Caco-2 (cell line): ENCODE data around the gene NIT1. TPM values are rescaled to one million over a fixed set of nuclear protein-coding genes. Genes with fewer than 3 reads are reported as not detected.

Source experiments
- BruUV-seq: library from RNA; stranded (reverse); fragments of 400-500 nt; replicated peaks from 2 replicates; lab custom pipeline; 2021; lab: Mats Ljungman, UMichigan
- CTCF ChIA-PET: fragments of 300-600 bp; sonication (Branson Sonifier 250); formaldehyde crosslinking; loops from one replicate; lab custom pipeline; 2022; ENCODE audit warnings: antibody characterized with exemption; lab: Charles Lee
- POLR2A ChIA-PET: fragments of 300-600 bp; sonication (Branson Sonifier 250); formaldehyde crosslinking; loops from one replicate; lab custom pipeline; 2022; ENCODE audit warnings: antibody characterized with exemption; lab: Charles Lee
- DNase-seq, 2 experiments: peaks; one replicate each; pipeline versions ENCODE4 v3.0.0 to v3.0.0-alpha.2; 2020 to 2022
- H3K27me3 ChIP-seq: replicated peaks from 2 replicates; pipeline ENCODE4 v1.6.0; 2011; ENCODE audit warnings: low read length; ENCODE audit not compliant: control insufficient read depth, insufficient read depth
- H3K36me3 ChIP-seq: 2 replicates; pipeline ENCODE4 v1.5.1; 2011; ENCODE audit warnings: low read length; ENCODE audit not compliant: control insufficient read depth, insufficient read depth
- H3K4me1 ChIP-seq: fragments of 250-450 bp; sonication (Bioruptor Pico); 2 replicates; pipeline ENCODE4 v1.5.1; 2020; ENCODE audit warnings: mild to moderate bottlenecking
- H3K4me3 ChIP-seq: 2 replicates; pipeline ENCODE4 v1.5.1; 2011; ENCODE audit warnings: low read depth, mild to moderate bottlenecking, control low read depth, low read length
- H3K9me3 ChIP-seq: fragments of 250-450 bp; sonication (Bioruptor Pico); 2 replicates; pipeline ENCODE4 v1.5.1; 2020; ENCODE audit warnings: mild to moderate bottlenecking, moderate library complexity
- H3K27ac Mint-ChIP-seq: one replicate; pipeline ENCODE4 v1.8.0; 2022; ENCODE audit warnings: mixed read lengths; ENCODE audit not compliant: unreplicated experiment
- H3K27me3 Mint-ChIP-seq: one replicate; pipeline ENCODE4 v1.8.0; 2022; ENCODE audit warnings: mixed read lengths; ENCODE audit not compliant: insufficient read depth, unreplicated experiment
- H3K36me3 Mint-ChIP-seq: one replicate; pipeline ENCODE4 v1.8.0; 2022; ENCODE audit warnings: mild to moderate bottlenecking, mixed read lengths; ENCODE audit not compliant: insufficient read depth, unreplicated experiment
- H3K4me1 Mint-ChIP-seq: one replicate; pipeline ENCODE4 v1.8.0; 2022; ENCODE audit warnings: low read depth, mixed read lengths; ENCODE audit not compliant: unreplicated experiment
- H3K4me3 Mint-ChIP-seq: one replicate; pipeline ENCODE4 v1.8.0; 2022; ENCODE audit warnings: mild to moderate bottlenecking, moderate library complexity, mixed read lengths; ENCODE audit not compliant: unreplicated experiment
- H3K9me3 Mint-ChIP-seq: one replicate; pipeline ENCODE4 v1.8.0; 2022; ENCODE audit warnings: mixed read lengths; ENCODE audit not compliant: unreplicated experiment
- intact Hi-C: fragments of 100-400 bp; cut with micrococcal nuclease; formaldehyde crosslinking; loops from one replicate; pipeline ENCODE4 v1.10.0; 2022; ENCODE audit not compliant: unreplicated experiment
- total RNA-seq: library from RNA; stranded (reverse); gene quantifications from 2 replicates; pipeline ENCODE4 v1.2.3, GENCODE V29; 2022
- TF ChIP-seq, protein P1 (sequence below), 2 experiments: fragments of 200-600 bp in 1 of 2; IDR thresholded peaks; 1 replicate in 1 of 2; 2 replicates in 1 of 2; pipeline versions ENCODE4 v1.5.1 to v1.8.0; 2011 to 2022; ENCODE audit warnings: antibody characterized with exemption in 1 of 2, control low read depth in 1 of 2, inconsistent platforms in 1 of 2, low read depth in 1 of 2, low read length in 1 of 2, mild to moderate bottlenecking in 1 of 2, moderate library complexity in 1 of 2; ENCODE audit not compliant: insufficient read depth in 1 of 2, severe bottlenecking in 1 of 2, unreplicated experiment in 1 of 2

The NIT1 gene
- total RNA-seq, 1 experiment from 2014 or later = 42.1 TPM

DNA sequence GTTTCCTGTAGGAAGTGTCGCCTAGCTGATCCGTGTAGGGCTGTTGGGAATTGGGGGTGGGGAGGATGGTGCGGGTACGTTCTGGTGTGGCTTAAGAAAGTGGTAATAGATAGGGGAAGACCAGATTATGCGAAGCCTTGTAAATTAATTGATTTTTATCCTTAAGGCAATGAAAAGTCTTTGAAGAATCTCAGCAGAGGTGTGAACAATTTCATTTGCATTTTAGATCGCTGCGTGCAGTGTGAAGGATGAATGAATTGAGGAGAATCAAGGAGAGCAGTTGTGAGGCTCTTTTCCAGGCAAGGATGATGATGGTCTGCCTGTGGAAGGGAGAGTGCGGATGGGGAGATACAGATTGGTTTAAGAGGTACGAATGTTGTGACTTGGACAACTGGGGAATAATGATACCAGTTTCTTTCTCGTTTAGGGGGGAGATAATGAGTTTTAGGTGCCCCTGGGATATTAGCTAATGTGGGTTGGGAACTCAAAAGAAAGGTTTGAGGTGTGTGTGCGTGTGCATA, 15.4 kb downstream of the NIT1 start:
- Histone ChIP-seq H3K4me3 (peak overlapping the region; percentile 71), H3K36me3 (no peaks in the 10 kb centered on the region; the same call in 1 of the 2 replicates), H3K4me1 (no peaks in the 10 kb centered on the region), H3K27me3 (no peaks in the 10 kb centered on the region), H3K9me3 (no peaks in the 10 kb centered on the region)
- H3K36me3 Mint-ChIP-seq = no peaks in the 10 kb centered on the region
- no peaks in the 10 kb centered on the region for H3K9me3 Mint-ChIP-seq
- intact Hi-C loops = loop anchor here (1.0 kb wide), 1 partner anchor 20 kb away; the partner anchor contains the start of gene UFC1
- no peak for DNase-seq
- H3K27me3 Mint-ChIP-seq = no peaks in the 10 kb centered on the region
- POLR2A ChIA-PET = interaction anchor here (0.6 to 2.4 kb wide), 7 partner anchors 7 to 112 kb away, joined by 3 to 15 read pairs (median 6); partner anchors contain the start of genes F11R, NIT1, PFDN2 and PPOX
- CTCF ChIA-PET = interaction anchor here (0.5 to 1.6 kb wide), 7 partner anchors 12 to 139 kb away, joined by 3 to 11 read pairs (median 4); partner anchors contain the start of genes KLHDC9, NIT1, PFDN2 and PPOX
- TF ChIP-seq, protein P1, sequence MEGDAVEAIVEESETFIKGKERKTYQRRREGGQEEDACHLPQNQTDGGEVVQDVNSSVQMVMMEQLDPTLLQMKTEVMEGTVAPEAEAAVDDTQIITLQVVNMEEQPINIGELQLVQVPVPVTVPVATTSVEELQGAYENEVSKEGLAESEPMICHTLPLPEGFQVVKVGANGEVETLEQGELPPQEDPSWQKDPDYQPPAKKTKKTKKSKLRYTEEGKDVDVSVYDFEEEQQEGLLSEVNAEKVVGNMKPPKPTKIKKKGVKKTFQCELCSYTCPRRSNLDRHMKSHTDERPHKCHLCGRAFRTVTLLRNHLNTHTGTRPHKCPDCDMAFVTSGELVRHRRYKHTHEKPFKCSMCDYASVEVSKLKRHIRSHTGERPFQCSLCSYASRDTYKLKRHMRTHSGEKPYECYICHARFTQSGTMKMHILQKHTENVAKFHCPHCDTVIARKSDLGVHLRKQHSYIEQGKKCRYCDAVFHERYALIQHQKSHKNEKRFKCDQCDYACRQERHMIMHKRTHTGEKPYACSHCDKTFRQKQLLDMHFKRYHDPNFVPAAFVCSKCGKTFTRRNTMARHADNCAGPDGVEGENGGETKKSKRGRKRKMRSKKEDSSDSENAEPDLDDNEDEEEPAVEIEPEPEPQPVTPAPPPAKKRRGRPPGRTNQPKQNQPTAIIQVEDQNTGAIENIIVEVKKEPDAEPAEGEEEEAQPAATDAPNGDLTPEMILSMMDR (IDR thresholded peaks at IDR 0.05; ENCODE audit: insufficient read depth in 1 of 2, low read depth in 1 of 2, low read length in 1 of 2, severe bottlenecking in 1 of 2, unreplicated experiment in 1 of 2) = no peak
- no peak overlapping the region for H3K4me3 Mint-ChIP-seq
- BruUV-seq = TSS peak; percentile 75
- peaks cover 12% of the 10 kb centered on the region for H3K4me1 Mint-ChIP-seq
- no peak overlapping the region for H3K27ac Mint-ChIP-seq

DNA sequence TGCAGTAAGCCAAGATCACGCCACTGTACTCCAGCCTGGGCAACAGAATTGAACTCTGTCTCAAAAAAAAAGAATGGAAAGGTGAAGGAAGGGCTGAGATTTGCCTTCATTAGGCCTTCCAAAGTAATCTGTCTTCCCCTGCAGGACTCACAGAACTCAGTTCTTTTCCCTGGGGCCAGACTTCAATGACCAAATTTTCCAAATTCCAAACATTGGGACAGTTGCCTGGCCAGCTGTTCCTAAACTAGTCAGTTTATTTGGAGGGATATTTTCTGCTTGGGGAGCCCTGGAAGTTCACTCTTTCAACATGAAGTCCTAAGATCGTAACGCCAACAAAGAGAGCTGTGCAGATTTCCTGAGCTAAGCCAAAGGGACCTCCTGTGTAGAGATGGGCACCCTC, 20.0 kb downstream of the NIT1 start:
- Histone ChIP-seq H3K9me3 (no peaks in the 10 kb centered on the region), H3K4me1 (no peaks in the 10 kb centered on the region), H3K27me3 (no peaks in the 10 kb centered on the region), H3K4me3 (no peak overlapping the region), H3K36me3 (no peaks in the 10 kb centered on the region; the same call in 1 of the 2 replicates)
- Mint-ChIP-seq H3K9me3 (no peaks in the 10 kb centered on the region), H3K4me1 (peaks cover 17% of the 10 kb centered on the region), H3K27me3 (no peaks in the 10 kb centered on the region), H3K36me3 (no peaks in the 10 kb centered on the region), H3K27ac (no peak overlapping the region), H3K4me3 (no peak overlapping the region)
- DNase-seq = no peak
- BruUV-seq = no TSS peak
- intact Hi-C loops = no loop called here
- TF ChIP-seq, protein P1 (IDR thresholded peaks at IDR 0.05; ENCODE audit: insufficient read depth in 1 of 2, low read depth in 1 of 2, low read length in 1 of 2, severe bottlenecking in 1 of 2, unreplicated experiment in 1 of 2) = no peak
- ChIA-PET POLR2A (interaction anchor here (1.1 kb wide), 1 partner anchor 17 kb away, joined by 3 read pairs; no protein-coding TSS in a partner anchor), CTCF (interaction anchor here (0.6 kb wide), 1 partner anchor 11 kb away, joined by 3 read pairs; no protein-coding TSS in a partner anchor)

DNA sequence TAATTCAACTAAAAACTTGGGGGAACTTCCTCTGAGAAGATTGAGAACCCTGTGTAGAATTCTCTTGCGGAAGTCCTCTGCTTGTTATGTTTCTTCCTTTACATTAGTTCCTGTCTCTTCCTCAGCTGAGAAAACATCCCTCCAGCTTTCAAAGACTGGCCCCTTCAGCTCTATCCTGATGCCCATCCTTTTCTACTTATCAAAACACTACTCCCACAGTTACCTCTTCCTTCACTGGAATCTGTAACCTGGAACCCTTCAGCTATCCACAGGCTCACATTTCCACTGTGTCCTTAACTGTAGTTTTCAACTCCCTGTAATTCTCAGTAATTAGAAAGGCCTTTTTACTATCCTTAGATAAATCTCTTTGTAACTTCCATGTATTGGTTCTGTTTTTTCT, 20.5 kb downstream of the NIT1 start:
- TF ChIP-seq, protein P1 (IDR thresholded peaks at IDR 0.05; ENCODE audit: insufficient read depth in 1 of 2, low read depth in 1 of 2, low read length in 1 of 2, severe bottlenecking in 1 of 2, unreplicated experiment in 1 of 2) = no peak
- no TSS peak for BruUV-seq
- H3K9me3 ChIP-seq = no peaks in the 10 kb centered on the region
- H3K4me1 ChIP-seq = no peaks in the 10 kb centered on the region
- no peaks in the 10 kb centered on the region; the same call in 1 of the 2 replicates for H3K36me3 ChIP-seq
- H3K27me3 ChIP-seq = no peaks in the 10 kb centered on the region
- Mint-ChIP-seq H3K4me3 (no peak overlapping the region), H3K27me3 (no peaks in the 10 kb centered on the region), H3K36me3 (no peaks in the 10 kb centered on the region), H3K4me1 (peaks cover 17% of the 10 kb centered on the region), H3K9me3 (no peaks in the 10 kb centered on the region), H3K27ac (no peak overlapping the region)
- ChIA-PET CTCF (interaction anchor here (0.6 kb wide), 2 partner anchors 82 to 199 kb away, joined by 3 read pairs; no protein-coding TSS in a partner anchor), POLR2A (interaction anchor here (1.1 kb wide), 1 partner anchor 17 kb away, joined by 3 read pairs; no protein-coding TSS in a partner anchor)
- H3K4me3 ChIP-seq = no peak overlapping the region
- no peak for DNase-seq
- intact Hi-C loops = no loop called here
